ENCODE results near the gene GIMAP5. TPM values are rescaled to one million over a fixed set of nuclear protein-coding genes. Genes with fewer than 3 reads are reported as not detected.

GIMAP5 gene
- polyA plus RNA-seq, 1 donor from 2014 or later: not detected

DNA sequence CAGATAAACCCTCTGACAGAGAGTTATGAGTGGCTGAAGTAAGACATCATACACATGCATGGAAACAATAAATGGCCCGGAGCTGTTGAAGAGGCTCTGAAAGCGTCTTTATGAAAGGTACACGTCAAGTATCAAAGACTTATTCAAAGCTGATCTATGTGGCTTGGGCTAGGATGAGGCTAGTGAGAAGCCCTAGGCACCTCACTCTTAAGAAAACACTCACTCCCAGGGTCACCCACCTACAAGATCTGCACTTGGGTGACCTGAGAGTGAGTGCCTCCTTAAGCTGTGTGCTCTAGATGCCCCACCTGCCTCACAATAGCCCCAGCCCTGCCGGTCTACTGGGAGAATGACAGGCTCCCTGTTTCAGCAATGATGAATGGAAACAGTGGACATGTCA is 21.9 kb upstream of the GIMAP5 start:
- H3F3A ChIP-seq (ENCODE audit: insufficient read depth, low read length, poor library complexity, severe bottlenecking): no peaks in the 10 kb centered on the region
- H3K4me3 ChIP-seq (ENCODE audit: low read length): no peak overlapping the region
- H2AFZ ChIP-seq (ENCODE audit: low read depth, low read length): no peak overlapping the region
- H3K27me3 ChIP-seq (ENCODE audit: insufficient read depth, low read depth, low read length): no peaks in the 10 kb centered on the region
- no peak overlapping the region for H3K4me2 ChIP-seq (ENCODE audit: low read length)
- H3K9ac ChIP-seq (ENCODE audit: low read length): no peak overlapping the region
- no peaks in the 10 kb centered on the region for H3K36me3 ChIP-seq (ENCODE audit: insufficient read depth, low read length)
- no peaks in the 10 kb centered on the region for H3K9me3 ChIP-seq (ENCODE audit: low read length)
- no peaks in the 10 kb centered on the region for H3K79me2 ChIP-seq (replicated peaks; ENCODE audit: insufficient read depth, low read length)
- H3K9me2 ChIP-seq (ENCODE audit: insufficient read depth, low read length): no peaks in the 10 kb centered on the region
- no peaks in the 10 kb centered on the region for H4K20me1 ChIP-seq (ENCODE audit: insufficient read depth)
- TF ChIP-seq TAF1 (IDR thresholded peaks at IDR 0.05; ENCODE audit: low read depth) (no peak), RAD21 (conservative IDR thresholded peaks at IDR 0.05) (no peak), EP300 (conservative IDR thresholded peaks at IDR 0.05; ENCODE audit: poor library complexity, severe bottlenecking) (no peak), MXI1 (conservative IDR thresholded peaks at IDR 0.05; ENCODE audit: poor library complexity, severe bottlenecking) (no peak), POLR2AphosphoS5 (IDR thresholded peaks at IDR 0.05) (no peak), SMC3 (conservative IDR thresholded peaks at IDR 0.05; ENCODE audit: poor library complexity) (no peak), EZH2 (IDR thresholded peaks at IDR 0.05; ENCODE audit: borderline replicate concordance, insufficient read depth, low read length, poor library complexity, severe bottlenecking) (no peak)
- TF ChIP-seq, protein P1, sequence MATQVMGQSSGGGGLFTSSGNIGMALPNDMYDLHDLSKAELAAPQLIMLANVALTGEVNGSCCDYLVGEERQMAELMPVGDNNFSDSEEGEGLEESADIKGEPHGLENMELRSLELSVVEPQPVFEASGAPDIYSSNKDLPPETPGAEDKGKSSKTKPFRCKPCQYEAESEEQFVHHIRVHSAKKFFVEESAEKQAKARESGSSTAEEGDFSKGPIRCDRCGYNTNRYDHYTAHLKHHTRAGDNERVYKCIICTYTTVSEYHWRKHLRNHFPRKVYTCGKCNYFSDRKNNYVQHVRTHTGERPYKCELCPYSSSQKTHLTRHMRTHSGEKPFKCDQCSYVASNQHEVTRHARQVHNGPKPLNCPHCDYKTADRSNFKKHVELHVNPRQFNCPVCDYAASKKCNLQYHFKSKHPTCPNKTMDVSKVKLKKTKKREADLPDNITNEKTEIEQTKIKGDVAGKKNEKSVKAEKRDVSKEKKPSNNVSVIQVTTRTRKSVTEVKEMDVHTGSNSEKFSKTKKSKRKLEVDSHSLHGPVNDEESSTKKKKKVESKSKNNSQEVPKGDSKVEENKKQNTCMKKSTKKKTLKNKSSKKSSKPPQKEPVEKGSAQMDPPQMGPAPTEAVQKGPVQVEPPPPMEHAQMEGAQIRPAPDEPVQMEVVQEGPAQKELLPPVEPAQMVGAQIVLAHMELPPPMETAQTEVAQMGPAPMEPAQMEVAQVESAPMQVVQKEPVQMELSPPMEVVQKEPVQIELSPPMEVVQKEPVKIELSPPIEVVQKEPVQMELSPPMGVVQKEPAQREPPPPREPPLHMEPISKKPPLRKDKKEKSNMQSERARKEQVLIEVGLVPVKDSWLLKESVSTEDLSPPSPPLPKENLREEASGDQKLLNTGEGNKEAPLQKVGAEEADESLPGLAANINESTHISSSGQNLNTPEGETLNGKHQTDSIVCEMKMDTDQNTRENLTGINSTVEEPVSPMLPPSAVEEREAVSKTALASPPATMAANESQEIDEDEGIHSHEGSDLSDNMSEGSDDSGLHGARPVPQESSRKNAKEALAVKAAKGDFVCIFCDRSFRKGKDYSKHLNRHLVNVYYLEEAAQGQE (IDR thresholded peaks at IDR 0.05; ENCODE audit: borderline replicate concordance): no peak
- TF ChIP-seq, protein P2, sequence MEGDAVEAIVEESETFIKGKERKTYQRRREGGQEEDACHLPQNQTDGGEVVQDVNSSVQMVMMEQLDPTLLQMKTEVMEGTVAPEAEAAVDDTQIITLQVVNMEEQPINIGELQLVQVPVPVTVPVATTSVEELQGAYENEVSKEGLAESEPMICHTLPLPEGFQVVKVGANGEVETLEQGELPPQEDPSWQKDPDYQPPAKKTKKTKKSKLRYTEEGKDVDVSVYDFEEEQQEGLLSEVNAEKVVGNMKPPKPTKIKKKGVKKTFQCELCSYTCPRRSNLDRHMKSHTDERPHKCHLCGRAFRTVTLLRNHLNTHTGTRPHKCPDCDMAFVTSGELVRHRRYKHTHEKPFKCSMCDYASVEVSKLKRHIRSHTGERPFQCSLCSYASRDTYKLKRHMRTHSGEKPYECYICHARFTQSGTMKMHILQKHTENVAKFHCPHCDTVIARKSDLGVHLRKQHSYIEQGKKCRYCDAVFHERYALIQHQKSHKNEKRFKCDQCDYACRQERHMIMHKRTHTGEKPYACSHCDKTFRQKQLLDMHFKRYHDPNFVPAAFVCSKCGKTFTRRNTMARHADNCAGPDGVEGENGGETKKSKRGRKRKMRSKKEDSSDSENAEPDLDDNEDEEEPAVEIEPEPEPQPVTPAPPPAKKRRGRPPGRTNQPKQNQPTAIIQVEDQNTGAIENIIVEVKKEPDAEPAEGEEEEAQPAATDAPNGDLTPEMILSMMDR (IDR thresholded peaks at IDR 0.05; ENCODE audit: poor library complexity, severe bottlenecking): no peak
- H3K27ac ChIP-seq (ENCODE audit: low read length): no peak overlapping the region

GRCh38 chr7:150715738-150716137 is 21.5 kb upstream of the GIMAP5 start:
- Histone ChIP-seq H3F3A (ENCODE audit: insufficient read depth, low read length, poor library complexity, severe bottlenecking) (no peaks in the 10 kb centered on the region), H3K4me2 (ENCODE audit: low read length) (no peak overlapping the region), H3K79me2 (replicated peaks; ENCODE audit: insufficient read depth, low read length) (no peaks in the 10 kb centered on the region), H3K27ac (ENCODE audit: low read length) (no peak overlapping the region), H3K36me3 (ENCODE audit: insufficient read depth, low read length) (no peaks in the 10 kb centered on the region), H3K27me3 (ENCODE audit: insufficient read depth, low read depth, low read length) (no peaks in the 10 kb centered on the region), H4K20me1 (ENCODE audit: insufficient read depth) (no peaks in the 10 kb centered on the region), H3K9me2 (ENCODE audit: insufficient read depth, low read length) (no peaks in the 10 kb centered on the region), H3K9ac (ENCODE audit: low read length) (no peak overlapping the region), H3K9me3 (ENCODE audit: low read length) (no peaks in the 10 kb centered on the region), H3K4me3 (ENCODE audit: low read length) (no peak overlapping the region), H2AFZ (ENCODE audit: low read depth, low read length) (no peak overlapping the region)
- TF ChIP-seq SMC3 (conservative IDR thresholded peaks at IDR 0.05; ENCODE audit: poor library complexity) (no peak), TAF1 (IDR thresholded peaks at IDR 0.05; ENCODE audit: low read depth) (no peak), POLR2AphosphoS5 (IDR thresholded peaks at IDR 0.05) (no peak), RAD21 (conservative IDR thresholded peaks at IDR 0.05) (no peak), EZH2 (IDR thresholded peaks at IDR 0.05; ENCODE audit: borderline replicate concordance, insufficient read depth, low read length, poor library complexity, severe bottlenecking) (no peak), MXI1 (conservative IDR thresholded peaks at IDR 0.05; ENCODE audit: poor library complexity, severe bottlenecking) (no peak)
- TF ChIP-seq, protein P2 (IDR thresholded peaks at IDR 0.05; ENCODE audit: poor library complexity, severe bottlenecking): no peak
- TF ChIP-seq, protein P1 (IDR thresholded peaks at IDR 0.05; ENCODE audit: borderline replicate concordance): no peak
